Progenitor cell of endocrine pancreas (in vitro differentiated cells): Measurements from ENCODE around the gene PCDHGA1. TPM values are rescaled to one million over a fixed set of nuclear protein-coding genes. Genes with fewer than 3 reads are reported as not detected.
"Not testable (repeated sequence)": the region's sequence is repeated elsewhere in the genome, so short reads cannot be mapped to it uniquely, and the experiment has no call there.

ENCODE experiments used
- DNase-seq: peaks from one replicate; pipeline ENCODE4 v3.0.0; 2021; ENCODE audit warnings: low spot score; ENCODE audit not compliant: unreplicated experiment
- H3K27ac Mint-ChIP-seq: 2 replicates; pipeline ENCODE4 v1.8.0; 2021; ENCODE audit warnings: mild to moderate bottlenecking, moderate library complexity, mixed read lengths
- H3K27me3 Mint-ChIP-seq: 2 replicates; pipeline ENCODE4 v1.8.0; 2021; ENCODE audit warnings: mixed read lengths
- H3K36me3 Mint-ChIP-seq: 2 replicates; pipeline ENCODE4 v1.8.0; 2022; ENCODE audit warnings: mixed read lengths; ENCODE audit not compliant: insufficient read depth
- H3K4me1 Mint-ChIP-seq: 2 replicates; pipeline ENCODE4 v1.8.0; 2021; ENCODE audit warnings: low read depth, mixed read lengths
- H3K4me3 Mint-ChIP-seq: 2 replicates; pipeline ENCODE4 v1.8.0; 2021; ENCODE audit warnings: low read depth, mild to moderate bottlenecking, moderate library complexity, mixed read lengths
- H3K9me3 Mint-ChIP-seq: 2 replicates; pipeline ENCODE4 v1.8.0; 2021; ENCODE audit warnings: low read depth, mixed read lengths
- CTCF ChIP-seq: fragments of 200-600 bp; sonication (generic); IDR thresholded peaks from one replicate; pipeline ENCODE4 v1.5.0; 2021; ENCODE audit warnings: antibody characterized with exemption, mild to moderate bottlenecking; ENCODE audit not compliant: unreplicated experiment
- total RNA-seq: library from RNA; stranded (reverse); gene quantifications from 2 replicates; pipeline ENCODE4 v1.2.1, GENCODE V29; 2021

PCDHGA1 gene
- total RNA-seq, 1 donor from 2014 or later = 1.3 TPM

- peaks cover 37% of the 10 kb centered on the region for H3K9me3 Mint-ChIP-seq
- peak overlapping the region; percentile 49 for H3K4me3 Mint-ChIP-seq
These were observed 13.7 kb downstream of the PCDHGA1 start for GRCh38 chr5:141343953-141344463.

DNA sequence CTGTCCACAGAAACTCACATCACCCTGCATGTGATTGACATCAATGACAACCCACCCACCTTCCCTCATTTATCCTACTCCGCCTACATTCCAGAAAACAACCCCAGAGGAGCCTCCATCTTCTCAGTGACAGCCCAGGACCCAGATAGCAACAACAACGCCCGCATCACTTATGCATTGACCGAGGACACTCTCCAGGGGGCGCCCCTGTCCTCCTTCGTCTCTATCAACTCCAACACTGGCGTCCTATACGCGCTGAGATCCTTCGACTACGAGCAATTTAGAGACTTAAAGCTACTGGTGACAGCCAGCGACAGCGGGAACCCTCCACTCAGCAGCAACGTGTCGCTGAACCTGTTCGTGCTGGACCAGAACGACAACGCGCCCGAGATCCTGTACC, 15.0 kb downstream of the PCDHGA1 start:
- H3K36me3 Mint-ChIP-seq = peaks cover 8% of the 10 kb centered on the region
- no peaks in the 10 kb centered on the region for H3K4me1 Mint-ChIP-seq
- no peak overlapping the region for H3K4me3 Mint-ChIP-seq
- no peaks in the 10 kb centered on the region for H3K27me3 Mint-ChIP-seq
- H3K9me3 Mint-ChIP-seq = peaks cover 39% of the 10 kb centered on the region
- DNase-seq = no peak
- TF ChIP-seq CTCF = no peak
- H3K27ac Mint-ChIP-seq = no peak overlapping the region

More at GRCh38 chr5:141343953-141344463, 13.7 kb downstream of the PCDHGA1 start:
- no peak for DNase-seq
- Mint-ChIP-seq H3K27ac (no peak overlapping the region), H3K4me1 (no peaks in the 10 kb centered on the region), H3K36me3 (peaks cover 11% of the 10 kb centered on the region), H3K27me3 (no peaks in the 10 kb centered on the region)
- TF ChIP-seq CTCF = no peak

DNA sequence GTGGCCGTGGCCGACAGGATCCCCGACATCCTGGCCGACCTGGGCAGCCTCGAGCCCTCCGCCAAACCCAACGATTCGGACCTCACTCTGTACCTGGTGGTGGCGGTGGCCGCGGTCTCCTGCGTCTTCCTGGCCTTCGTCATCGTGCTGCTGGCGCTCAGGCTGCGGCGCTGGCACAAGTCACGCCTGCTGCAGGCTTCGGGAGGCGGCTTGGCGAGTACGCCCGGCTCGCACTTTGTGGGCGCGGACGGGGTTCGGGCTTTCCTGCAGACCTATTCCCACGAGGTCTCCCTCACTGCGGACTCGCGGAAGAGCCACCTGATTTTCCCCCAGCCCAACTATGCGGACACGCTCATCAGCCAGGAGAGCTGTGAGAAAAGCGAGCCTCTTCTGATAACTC, 15.7 kb downstream of the PCDHGA1 start:
- not testable (repeated sequence) for H3K4me3 Mint-ChIP-seq, DNase-seq, H3K27ac Mint-ChIP-seq, H3K27me3 Mint-ChIP-seq, H3K4me1 Mint-ChIP-seq, H3K36me3 Mint-ChIP-seq
- peaks cover 40% of the 10 kb centered on the region for H3K9me3 Mint-ChIP-seq

- H3K4me1 Mint-ChIP-seq = no peaks in the 10 kb centered on the region
- peaks cover 32% of the 10 kb centered on the region for H3K9me3 Mint-ChIP-seq
- no peak within 1 kb of the TSS for H3K27ac Mint-ChIP-seq
- H3K36me3 Mint-ChIP-seq = peaks cover 9% of the 10 kb centered on the region
- no peak for DNase-seq
- H3K27me3 Mint-ChIP-seq = no peaks in the 10 kb centered on the region
- TF ChIP-seq CTCF = peak; percentile 22
- peak within 1 kb of the TSS; percentile 37 for H3K4me3 Mint-ChIP-seq
These were observed 19.8 kb downstream of the PCDHGA1 start, which contains the start of gene PCDHGB1 for GRCh38 chr5:141349917-141350619. TSS of gene PCDHGB1 (plus strand) at chr5:141350099. CDS start at chr5:141350261, 162 bp downstream.

DNA sequence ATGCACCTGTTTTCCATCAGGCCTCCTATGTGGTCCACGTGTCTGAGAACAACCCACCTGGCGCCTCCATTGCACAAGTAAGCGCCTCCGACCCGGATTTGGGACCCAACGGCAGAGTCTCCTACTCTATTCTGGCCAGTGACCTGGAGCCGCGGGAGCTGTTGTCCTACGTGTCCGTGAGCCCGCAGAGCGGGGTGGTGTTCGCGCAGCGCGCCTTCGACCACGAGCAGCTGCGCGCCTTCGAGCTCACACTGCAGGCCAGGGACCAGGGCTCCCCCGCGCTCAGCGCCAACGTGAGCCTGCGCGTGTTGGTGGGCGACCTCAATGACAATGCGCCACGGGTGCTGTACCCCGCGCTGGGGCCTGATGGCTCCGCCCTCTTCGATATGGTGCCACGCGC, 21.3 kb downstream of the PCDHGA1 start:
- no peak overlapping the region for H3K27ac Mint-ChIP-seq
- peaks cover 10% of the 10 kb centered on the region for H3K36me3 Mint-ChIP-seq
- DNase-seq = no peak
- H3K27me3 Mint-ChIP-seq = no peaks in the 10 kb centered on the region
- TF ChIP-seq CTCF = no peak
- H3K4me1 Mint-ChIP-seq = no peaks in the 10 kb centered on the region
- H3K9me3 Mint-ChIP-seq = peaks cover 38% of the 10 kb centered on the region
- H3K4me3 Mint-ChIP-seq = no peak overlapping the region
